Retina (tissue), 1 donor: Measurements from ENCODE around the gene ITFG1.
"Not testable (repeated sequence)": the region's sequence is repeated elsewhere in the genome, so short reads cannot be mapped to it uniquely, and the experiment has no call there.

Experiments
- DNase-seq: peaks from one replicate; pipeline ENCODE4 v3.0.0-alpha.2; 2016

ITFG1 gene

DNA sequence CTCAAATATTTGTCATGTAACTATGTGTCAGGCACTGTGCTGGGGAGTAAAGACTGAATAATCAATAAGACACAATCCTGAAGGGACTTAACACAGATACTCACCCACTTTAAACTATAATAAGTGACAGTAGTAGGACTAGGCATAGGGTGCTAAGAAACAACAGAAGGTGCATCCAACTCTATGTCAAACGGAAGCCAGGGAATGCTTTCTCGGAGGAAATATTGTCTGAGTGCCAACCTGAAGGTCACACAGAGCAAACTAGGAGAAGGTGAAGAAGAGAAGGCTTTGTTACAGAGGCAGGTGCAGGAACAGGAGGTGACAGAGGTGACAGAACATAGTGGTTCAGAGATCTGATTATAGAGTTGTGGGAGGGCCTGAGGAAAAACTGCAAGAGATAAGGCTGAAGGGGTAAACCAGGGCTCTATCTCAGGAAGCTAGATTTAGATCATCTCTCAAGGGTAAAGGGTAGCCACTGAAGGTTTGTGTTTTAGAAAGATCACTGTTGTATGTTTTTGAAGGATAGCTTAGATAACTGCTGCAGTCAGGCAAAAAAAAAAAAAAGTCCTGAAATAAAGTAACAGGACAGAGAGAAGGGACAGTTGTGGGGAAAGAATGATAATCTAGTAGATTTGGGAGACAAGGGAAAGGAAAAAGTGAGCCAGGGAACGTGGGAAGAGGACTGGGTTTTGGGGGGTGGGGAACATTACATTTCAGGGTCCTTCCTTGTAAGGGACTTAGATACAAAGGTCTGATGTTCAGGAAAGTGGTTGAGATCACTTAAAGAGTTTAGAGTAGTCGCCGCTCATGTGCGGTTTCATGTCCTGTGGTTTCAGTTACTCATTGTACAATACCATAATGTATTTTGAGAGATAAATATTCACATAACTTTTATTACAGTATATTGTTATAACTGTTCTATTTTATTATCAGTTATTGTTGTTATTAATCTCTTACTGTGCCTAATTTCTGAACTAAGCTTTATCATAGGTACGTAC, 231.5 kb downstream of the ITFG1 start:
- DNase-seq, result no peak

DNA sequence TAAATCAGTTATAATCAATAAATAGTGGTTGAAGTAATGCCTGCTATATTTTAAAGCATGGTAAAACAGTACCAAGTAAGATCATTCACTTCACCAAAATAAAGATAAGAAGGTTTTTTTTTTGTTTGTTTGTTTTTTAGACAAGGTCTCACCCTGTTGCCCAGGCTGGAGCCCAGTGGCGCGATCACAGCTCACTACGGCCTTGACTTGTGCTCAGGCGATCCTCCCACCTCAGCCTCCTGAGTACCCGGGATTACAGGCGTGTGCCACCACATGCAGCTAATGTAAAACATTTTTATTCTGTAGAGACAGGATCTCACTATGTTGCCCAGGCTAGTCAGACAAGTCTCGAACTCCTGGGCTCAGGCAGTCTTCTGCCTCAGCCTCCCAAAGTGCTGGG, 232.6 kb downstream of the ITFG1 start:
- DNase-seq, result no peak

GRCh38 chr16:47213761-47214440, 247.0 kb downstream of the ITFG1 start:
- no peak for DNase-seq

DNA sequence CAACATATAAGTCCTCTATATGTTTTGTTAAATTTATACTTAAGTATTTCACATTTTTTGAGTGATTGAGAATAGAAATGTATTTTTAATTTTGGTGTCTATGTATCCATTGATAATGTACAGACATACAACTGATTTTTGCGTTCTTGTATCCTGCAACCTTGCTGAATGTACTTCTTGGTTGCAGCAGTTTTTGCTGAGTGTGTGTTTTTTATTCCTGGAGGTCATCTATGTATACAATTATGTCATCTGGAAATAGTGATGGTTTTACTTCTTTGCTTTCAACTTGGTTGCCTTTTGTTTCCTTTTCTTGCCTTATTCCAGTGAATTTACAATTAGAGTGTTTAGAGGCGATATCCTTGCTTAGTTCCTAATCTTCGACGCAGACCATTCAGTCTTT, 249.6 kb downstream of the ITFG1 start:
- no peak for DNase-seq

- no peak for DNase-seq
Measured at GRCh38 chr16:47204736-47205504, 255.9 kb downstream of the ITFG1 start.

- not testable (repeated sequence) for DNase-seq
Measured at GRCh38 chr16:47203433-47203832, 257.4 kb downstream of the ITFG1 start.

DNA sequence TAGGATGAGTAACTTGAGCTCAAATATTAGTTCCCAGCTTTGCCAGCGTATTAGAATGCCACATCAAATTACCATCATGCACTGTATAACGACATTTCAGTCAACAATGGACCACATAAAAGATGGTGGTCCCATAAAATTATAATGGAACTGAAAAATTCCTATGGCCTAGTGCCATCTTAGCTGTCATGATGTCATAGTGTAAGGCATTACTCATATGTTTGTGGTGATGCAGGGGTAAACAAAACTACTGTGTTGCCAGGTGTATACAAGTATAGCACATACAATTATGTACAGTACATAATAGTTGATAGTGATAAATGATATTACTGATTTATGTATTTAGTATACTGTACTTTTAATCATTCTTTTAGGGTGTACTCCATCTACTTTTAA, 262.7 kb downstream of the ITFG1 start:
- no peak for DNase-seq

- no peak for DNase-seq
Measured at GRCh38 chr16:47197536-47198179, 263.2 kb downstream of the ITFG1 start.

DNA sequence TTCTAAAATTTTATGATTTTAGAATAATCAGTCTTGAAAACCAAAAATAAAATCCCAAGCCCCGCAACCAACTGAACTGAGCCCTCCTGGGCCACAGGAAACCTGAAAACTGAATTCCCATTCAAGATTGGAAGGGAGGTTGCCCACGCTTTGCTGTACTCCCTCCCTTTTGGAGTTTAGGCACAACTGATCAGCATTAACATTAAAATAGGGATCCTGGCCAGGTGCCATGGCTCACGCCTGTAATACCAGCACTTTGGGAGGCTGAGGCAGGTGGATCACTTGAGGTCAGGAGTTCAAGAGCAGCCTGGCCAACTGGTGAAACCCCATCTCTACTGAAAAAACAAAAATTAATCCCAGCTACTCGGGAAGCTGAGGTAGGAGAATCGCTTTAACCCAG, 264.4 kb downstream of the ITFG1 start:
- DNase-seq, result no peak

GRCh38 chr16:47182318-47182717, 278.5 kb downstream of the ITFG1 start:
- no peak for DNase-seq

GRCh38 chr16:47181066-47181465, 279.8 kb downstream of the ITFG1 start:
- not testable (repeated sequence) for DNase-seq

- DNase-seq, result no peak
Measured at GRCh38 chr16:47180073-47180472, 280.8 kb downstream of the ITFG1 start.

GRCh38 chr16:47175152-47175551, 285.7 kb downstream of the ITFG1 start:
- no peak for DNase-seq

DNA sequence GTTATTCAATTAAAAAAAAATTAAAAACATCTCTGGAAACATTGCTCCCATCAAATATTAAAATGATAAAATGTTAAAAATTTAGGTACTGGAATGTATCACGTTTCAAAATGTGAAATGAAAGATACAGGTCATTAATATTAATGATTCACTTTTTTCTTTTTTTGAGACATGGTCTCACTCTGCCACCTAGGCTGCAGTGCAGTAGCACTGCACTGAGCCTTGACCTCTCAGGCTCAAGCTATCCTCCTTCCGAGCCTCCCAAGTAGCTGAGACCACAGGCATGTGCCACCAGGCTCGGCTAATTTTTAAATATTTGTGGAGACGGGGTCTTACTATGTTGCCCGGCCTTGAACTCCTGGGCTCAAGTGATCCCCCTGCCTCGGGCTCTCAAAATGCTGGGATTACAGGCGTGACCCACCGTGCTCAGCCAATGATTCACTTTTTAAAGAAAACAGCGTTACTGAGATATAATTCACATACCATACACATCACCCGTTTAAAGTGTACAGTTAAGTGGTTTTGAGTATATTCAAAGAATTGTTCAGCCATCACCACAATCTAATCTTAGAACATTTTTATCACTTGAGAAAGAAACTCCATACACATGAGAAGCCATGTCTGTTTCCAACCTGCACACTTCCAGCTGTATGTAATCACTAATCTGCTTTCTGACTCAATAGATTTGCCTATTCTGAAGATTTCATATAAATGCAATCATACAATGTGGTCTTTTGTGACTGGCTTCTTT, 298.0 kb downstream of the ITFG1 start:
- DNase-seq, result no peak

DNA sequence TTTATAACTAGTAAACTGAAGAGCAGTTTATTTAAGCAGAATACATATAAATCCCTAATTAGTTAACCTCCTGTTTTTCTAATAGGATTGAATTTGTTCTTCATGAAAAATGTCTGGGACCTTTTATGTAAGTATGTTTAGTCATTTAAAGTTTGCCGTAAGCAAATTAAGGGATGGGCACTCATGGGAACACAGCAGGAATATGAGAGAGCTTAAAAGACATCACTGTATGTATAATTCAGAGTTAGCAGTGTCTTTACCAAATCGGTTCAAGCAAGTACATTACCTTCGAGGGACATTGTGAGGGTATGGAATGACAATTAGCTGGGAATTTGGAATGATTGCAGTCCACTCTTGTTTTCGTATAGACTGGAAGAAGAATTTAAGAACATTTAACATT, 299.4 kb downstream of the ITFG1 start:
- no peak for DNase-seq

- no peak for DNase-seq
Measured at GRCh38 chr16:47160422-47160821, 300.4 kb downstream of the ITFG1 start.

GRCh38 chr16:47158992-47159391, 301.9 kb downstream of the ITFG1 start:
- no peak for DNase-seq

DNA sequence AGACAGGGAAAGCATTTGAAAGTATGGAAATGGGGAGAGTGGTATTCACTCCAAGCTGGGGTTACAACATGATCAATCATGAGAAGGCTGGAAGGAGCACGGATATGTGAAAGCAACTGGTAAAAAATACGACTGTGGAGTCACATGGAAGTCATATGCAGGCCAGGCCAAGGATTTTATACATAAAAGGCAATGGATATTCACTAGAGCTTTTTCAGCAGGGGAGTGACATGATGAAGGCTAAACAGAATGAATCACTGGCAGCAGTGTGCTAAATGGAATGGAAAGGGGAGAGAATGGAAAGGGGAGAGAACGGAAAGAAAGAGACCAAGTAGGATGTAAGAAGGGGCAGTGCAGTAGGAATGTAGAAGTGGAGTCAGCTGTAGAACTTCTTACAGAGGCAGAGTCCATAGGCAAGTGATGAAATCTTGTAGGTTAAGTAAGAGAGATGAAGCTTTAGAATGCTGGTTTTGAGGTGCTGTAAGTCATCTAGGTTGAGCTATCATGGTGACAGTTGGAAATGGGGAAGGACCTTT, 304.1 kb downstream of the ITFG1 start:
- no peak for DNase-seq

DNA sequence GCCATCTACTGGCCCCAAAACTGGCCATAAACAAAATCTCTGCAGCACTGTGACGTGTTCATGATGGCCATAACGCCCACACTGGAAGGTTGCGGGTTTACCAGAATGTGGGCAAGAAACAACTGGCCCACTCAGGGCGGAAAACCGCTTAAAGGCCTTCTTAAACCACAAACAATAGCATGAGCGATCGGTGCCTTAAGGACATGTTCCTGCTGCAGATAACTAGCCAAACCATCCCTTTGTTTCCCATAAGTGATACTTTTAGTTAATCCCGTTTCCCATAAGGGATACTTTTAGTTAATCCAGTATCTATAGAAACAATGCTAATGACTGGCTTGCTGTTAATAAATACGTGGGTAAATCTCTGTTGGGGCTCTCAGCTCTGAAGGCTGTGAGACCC, 308.4 kb downstream of the ITFG1 start:
- DNase-seq, result not testable (repeated sequence)

DNA sequence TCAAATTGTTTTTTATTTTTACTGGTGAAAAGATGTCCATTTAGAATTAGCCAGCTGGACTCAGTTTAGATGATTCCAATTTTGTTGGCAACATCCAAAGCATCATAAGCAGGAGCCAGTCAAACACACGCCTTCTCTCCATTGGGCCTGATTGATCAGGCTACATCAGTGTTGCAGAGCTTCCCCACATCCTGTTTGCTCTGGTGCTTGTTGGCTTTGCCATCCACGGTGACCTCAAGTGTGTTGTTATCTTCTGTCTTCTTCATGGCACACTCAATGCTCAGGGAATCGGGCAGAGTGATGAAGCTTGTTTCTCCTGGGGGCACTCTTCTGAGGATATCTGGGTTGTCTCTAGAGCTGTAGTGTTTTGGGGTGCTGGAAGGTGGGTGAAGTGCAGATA, 310.8 kb downstream of the ITFG1 start:
- no peak for DNase-seq

DNA sequence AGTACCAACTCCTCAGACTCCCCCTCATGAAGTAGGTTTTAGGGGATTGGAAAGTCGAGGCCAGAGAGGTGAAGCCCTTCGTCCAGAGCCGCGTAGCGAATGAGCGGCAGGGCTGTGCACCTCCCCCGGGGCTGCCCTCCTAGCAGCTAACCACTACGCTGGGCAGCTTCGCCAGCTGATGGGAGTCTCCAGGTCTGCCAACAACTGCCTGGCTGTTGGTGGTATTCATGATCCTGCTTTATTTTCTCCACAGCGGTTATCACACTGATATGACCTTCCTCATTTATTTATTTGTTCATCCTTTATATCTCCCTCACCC, 316.3 kb downstream of the ITFG1 start:
- no peak for DNase-seq
